ENCODE data around the gene HEATR1. TPM values are rescaled to one million over a fixed set of nuclear protein-coding genes. Genes with fewer than 3 reads are reported as not detected.

The HEATR1 gene
- total and polyA plus RNA-seq, 2 donors from 2014 or later, result 2.9 to 34.4 TPM

GRCh38 chr1:236518322-236518721, 86.0 kb downstream of the HEATR1 start:
- peaks cover 0 to 4% (median 4%) of the 10 kb centered on the region in 3 donors for H3K4me1 ChIP-seq (ENCODE audit: control insufficient read depth in 2 of 3, insufficient read depth in 2 of 3, low read depth in 1 of 3, low read length in 3 of 3)
- no peak for FAIRE-seq

GRCh38 chr1:236516929-236517704, 87.2 kb downstream of the HEATR1 start:
- TF ChIP-seq CTCF (IDR thresholded peaks at IDR 0.05; ENCODE audit: borderline replicate concordance, extremely low read depth, insufficient read depth), result no peak
- intact Hi-C loops (cut with DNase I), result no loop called here
- H3K27me3 ChIP-seq (ENCODE audit: control insufficient read depth, insufficient read depth, low read length), result no peaks in the 10 kb centered on the region
- DNase-seq (peak in 3 of 5 donors; percentile 21 to 89 (median 62)), FAIRE-seq (no peak)
- no peaks in the 10 kb centered on the region for H3K36me3 ChIP-seq (ENCODE audit: control insufficient read depth in 2 of 3, insufficient read depth in 3 of 3, low read length in 3 of 3)
- H3K27ac ChIP-seq (ENCODE audit: low read depth in 2 of 2, low read length in 2 of 2), result no peak overlapping the region
- H3K9ac ChIP-seq (ENCODE audit: low read length in 3 of 3), result no peak overlapping the region
- H3K4me1 ChIP-seq (ENCODE audit: control insufficient read depth in 2 of 3, insufficient read depth in 2 of 3, low read depth in 1 of 3, low read length in 3 of 3), result peaks cover 0 to 2% (median 0%) of the 10 kb centered on the region in 3 donors
- H3K9me3 ChIP-seq (ENCODE audit: control insufficient read depth in 2 of 3, insufficient read depth in 1 of 3, low read length in 3 of 3), result no peaks in the 10 kb centered on the region
- no peak overlapping the region for H3K4me3 ChIP-seq (ENCODE audit: low read length in 3 of 3)

More at GRCh38 chr1:236518322-236518721, 86.0 kb downstream of the HEATR1 start:
- no peaks in the 10 kb centered on the region for H3K9me3 ChIP-seq (ENCODE audit: control insufficient read depth in 2 of 3, insufficient read depth in 1 of 3, low read length in 3 of 3)
- no peaks in the 10 kb centered on the region for H3K36me3 ChIP-seq (ENCODE audit: control insufficient read depth in 2 of 3, insufficient read depth in 3 of 3, low read length in 3 of 3)
- peak in 1 of 5 donors; percentile 0 for DNase-seq
- intact Hi-C loops (cut with DNase I), result no loop called here
- TF ChIP-seq CTCF (IDR thresholded peaks at IDR 0.05; ENCODE audit: borderline replicate concordance, extremely low read depth, insufficient read depth), result no peak
- H3K27ac ChIP-seq (ENCODE audit: low read depth in 2 of 2, low read length in 2 of 2), result no peak overlapping the region
- no peak overlapping the region for H3K4me3 ChIP-seq (ENCODE audit: low read length in 3 of 3)
- no peaks in the 10 kb centered on the region for H3K27me3 ChIP-seq (ENCODE audit: control insufficient read depth, insufficient read depth, low read length)
- no peak overlapping the region for H3K9ac ChIP-seq (ENCODE audit: low read length in 3 of 3)

GRCh38 chr1:236515443-236515958, 88.8 kb downstream of the HEATR1 start:
- H3K4me1 ChIP-seq (ENCODE audit: control insufficient read depth in 2 of 3, insufficient read depth in 2 of 3, low read depth in 1 of 3, low read length in 3 of 3), result peaks cover 0 to 2% (median 0%) of the 10 kb centered on the region in 3 donors
- FAIRE-seq (no peak), DNase-seq (peak in 3 of 5 donors; percentile 21 to 65 (median 24))
- no peaks in the 10 kb centered on the region for H3K36me3 ChIP-seq (ENCODE audit: control insufficient read depth in 2 of 3, insufficient read depth in 3 of 3, low read length in 3 of 3)
- no peak overlapping the region for H3K9ac ChIP-seq (ENCODE audit: low read length in 3 of 3)
- H3K9me3 ChIP-seq (ENCODE audit: control insufficient read depth in 2 of 3, insufficient read depth in 1 of 3, low read length in 3 of 3), result no peaks in the 10 kb centered on the region
- H3K4me3 ChIP-seq (ENCODE audit: low read length in 3 of 3), result no peak overlapping the region
- no peak for TF ChIP-seq CTCF (IDR thresholded peaks at IDR 0.05; ENCODE audit: borderline replicate concordance, extremely low read depth, insufficient read depth)
- intact Hi-C loops (cut with DNase I), result no loop called here
- H3K27ac ChIP-seq (ENCODE audit: low read depth in 2 of 2, low read length in 2 of 2), result no peak overlapping the region
- H3K27me3 ChIP-seq (ENCODE audit: control insufficient read depth, insufficient read depth, low read length), result no peaks in the 10 kb centered on the region

Data from kidney (tissue), 14 donors.